ENCODE measurements around the gene ZNF324. TPM values are rescaled to one million over a fixed set of nuclear protein-coding genes. Genes with fewer than 3 reads are reported as not detected.

The ZNF324 gene
- total and polyA plus RNA-seq, 9 donors, result 3.9 to 20.2 (median 17.3) TPM

DNA sequence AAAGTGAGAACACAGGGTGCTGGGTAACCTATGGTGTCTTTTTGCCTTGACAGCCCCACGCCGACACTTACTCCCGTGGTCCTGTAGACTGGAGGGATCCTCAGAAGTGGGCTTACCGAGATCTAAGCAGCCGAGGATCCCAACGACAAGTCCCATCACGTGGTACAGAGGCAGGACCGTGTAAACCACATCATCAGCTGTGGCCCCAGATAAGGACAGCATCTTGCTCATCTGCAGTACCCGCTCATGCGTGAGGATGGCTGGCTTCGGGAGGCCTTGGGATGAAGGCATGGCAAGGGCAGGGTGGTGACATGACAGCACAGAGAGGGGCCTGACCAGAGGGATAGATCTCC, 42.8 kb downstream of the ZNF324 start:
- no peak overlapping the region for H3K27ac ChIP-seq
- H3K4me1 ChIP-seq (ENCODE audit: insufficient read depth), result peaks cover 3% of the 10 kb centered on the region
- DNase-seq, result no peak
- no peaks in the 10 kb centered on the region for H3K27me3 ChIP-seq
- TF ChIP-seq, protein P1, sequence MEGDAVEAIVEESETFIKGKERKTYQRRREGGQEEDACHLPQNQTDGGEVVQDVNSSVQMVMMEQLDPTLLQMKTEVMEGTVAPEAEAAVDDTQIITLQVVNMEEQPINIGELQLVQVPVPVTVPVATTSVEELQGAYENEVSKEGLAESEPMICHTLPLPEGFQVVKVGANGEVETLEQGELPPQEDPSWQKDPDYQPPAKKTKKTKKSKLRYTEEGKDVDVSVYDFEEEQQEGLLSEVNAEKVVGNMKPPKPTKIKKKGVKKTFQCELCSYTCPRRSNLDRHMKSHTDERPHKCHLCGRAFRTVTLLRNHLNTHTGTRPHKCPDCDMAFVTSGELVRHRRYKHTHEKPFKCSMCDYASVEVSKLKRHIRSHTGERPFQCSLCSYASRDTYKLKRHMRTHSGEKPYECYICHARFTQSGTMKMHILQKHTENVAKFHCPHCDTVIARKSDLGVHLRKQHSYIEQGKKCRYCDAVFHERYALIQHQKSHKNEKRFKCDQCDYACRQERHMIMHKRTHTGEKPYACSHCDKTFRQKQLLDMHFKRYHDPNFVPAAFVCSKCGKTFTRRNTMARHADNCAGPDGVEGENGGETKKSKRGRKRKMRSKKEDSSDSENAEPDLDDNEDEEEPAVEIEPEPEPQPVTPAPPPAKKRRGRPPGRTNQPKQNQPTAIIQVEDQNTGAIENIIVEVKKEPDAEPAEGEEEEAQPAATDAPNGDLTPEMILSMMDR (IDR thresholded peaks at IDR 0.05), result no peak
- TF ChIP-seq EP300 (IDR thresholded peaks at IDR 0.05) (no peak), POLR2A (IDR thresholded peaks at IDR 0.05) (no peak)
- no peaks in the 10 kb centered on the region for H3K9me3 ChIP-seq
- intact Hi-C loops (cut with DNase I), result no loop called here
- no peak overlapping the region for H3K4me3 ChIP-seq
- WGBS, 3 donors, result 83 to 89% (median 87%) methylated on average over 11 of the region's 11 CpGs
- no peaks in the 10 kb centered on the region for H3K36me3 ChIP-seq

DNA sequence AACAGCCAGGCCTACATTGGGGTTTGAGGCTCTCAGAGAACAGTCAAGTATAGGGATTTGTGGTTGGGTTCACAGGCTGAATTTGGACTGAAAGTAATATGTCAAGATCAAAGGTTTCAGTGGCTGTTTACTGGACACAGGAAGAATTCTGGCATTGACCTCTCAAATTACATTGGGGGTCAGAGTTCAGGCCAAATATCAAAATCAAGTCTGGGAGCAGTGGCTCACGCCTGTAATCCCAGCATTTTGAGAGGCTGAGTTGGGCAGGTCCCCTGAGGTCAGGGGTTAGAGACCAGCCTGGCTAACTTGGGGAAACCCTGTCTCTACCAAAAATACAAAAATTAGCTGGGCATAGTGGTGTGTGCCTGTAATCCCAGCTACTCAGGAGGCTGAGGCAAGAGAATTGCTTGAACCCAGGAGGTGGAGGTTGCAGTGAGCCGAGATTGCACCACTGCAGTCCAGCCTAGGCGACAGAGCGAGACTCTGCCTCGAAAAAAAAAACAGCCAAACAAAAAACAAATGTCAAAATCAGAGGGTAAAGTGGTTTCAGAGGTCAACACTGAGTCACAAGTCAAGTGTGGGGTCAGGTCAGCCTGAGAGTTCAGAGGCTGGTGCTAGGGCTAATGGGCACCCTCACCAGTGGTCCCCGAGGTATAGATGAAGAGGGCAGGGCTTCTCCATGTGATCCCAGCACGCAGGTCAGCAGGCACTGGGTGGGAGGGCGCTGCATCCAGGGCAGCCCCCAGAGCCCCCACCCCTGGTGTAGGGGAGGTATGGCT, 43.4 kb downstream of the ZNF324 start:
- DNase-seq, result no peak
- H3K27me3 ChIP-seq, result no peaks in the 10 kb centered on the region
- 76 to 82% (median 81%) methylated on average over 8 of the region's 8 CpGs for WGBS, 3 donors
- intact Hi-C loops (cut with DNase I), result no loop called here
- H3K27ac ChIP-seq, result no peak overlapping the region
- no peaks in the 10 kb centered on the region for H3K36me3 ChIP-seq
- no peak for TF ChIP-seq POLR2A (IDR thresholded peaks at IDR 0.05)
- TF ChIP-seq, protein P1 (IDR thresholded peaks at IDR 0.05), result no peak
- TF ChIP-seq EP300 (IDR thresholded peaks at IDR 0.05), result no peak
- H3K4me3 ChIP-seq, result no peak overlapping the region
- peaks cover 3% of the 10 kb centered on the region for H3K4me1 ChIP-seq (ENCODE audit: insufficient read depth)
- H3K9me3 ChIP-seq, result no peaks in the 10 kb centered on the region

DNA sequence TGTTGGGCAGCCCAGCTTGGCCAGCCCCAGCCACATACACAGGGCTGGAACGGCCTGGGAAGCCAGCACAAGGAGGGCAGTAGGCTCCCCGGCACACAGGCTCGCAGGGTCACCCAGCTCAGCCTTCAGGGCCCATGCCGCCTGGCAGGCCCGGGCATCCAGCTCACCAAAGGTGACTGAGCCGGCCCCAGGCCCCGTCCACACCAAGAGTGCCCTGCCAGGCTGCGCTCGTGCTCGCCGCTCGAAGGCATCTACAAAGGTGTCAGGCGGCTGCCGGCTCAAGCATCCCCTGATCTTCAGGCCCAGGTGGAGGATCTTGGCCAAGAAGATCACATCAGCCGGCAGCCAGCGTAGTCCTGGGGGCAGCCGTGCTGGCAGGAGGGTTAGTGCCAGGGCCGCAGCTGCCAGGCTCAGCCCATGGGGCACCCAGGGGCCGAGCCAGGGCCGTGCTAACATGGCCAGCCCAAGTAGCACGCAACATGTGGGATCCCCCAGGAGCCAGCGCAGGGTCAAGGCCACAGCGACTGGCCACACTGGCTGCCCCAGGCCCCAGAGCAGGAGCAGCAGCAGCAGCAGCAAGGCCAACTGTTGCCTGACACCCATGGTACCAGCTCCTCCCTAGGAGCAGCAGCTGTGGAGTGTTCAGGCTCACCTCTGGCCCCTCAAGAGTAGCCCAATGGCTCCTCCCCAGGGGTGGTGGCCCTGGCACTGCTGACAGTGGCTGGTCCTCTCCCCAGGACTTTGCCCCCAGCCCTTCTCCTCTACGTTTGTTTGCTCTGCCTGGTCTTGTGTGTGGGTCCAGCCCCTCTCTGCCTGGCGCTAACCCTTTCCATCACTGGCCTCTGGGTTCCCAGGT, 44.7 kb downstream of the ZNF324 start, which contains the start of gene SLC27A5:
SLC27A5 (minus strand) TSS at position 640 of the 856 bp plus-strand sequence; CDS start at position 603, 37 bp downstream.
- Histone ChIP-seq H3K4me3 (no peak within 1 kb of the TSS), H3K27ac (no peak within 1 kb of the TSS), H3K4me1 (ENCODE audit: insufficient read depth) (peaks cover 3% of the 10 kb centered on the region), H3K9me3 (no peaks in the 10 kb centered on the region), H3K36me3 (no peaks in the 10 kb centered on the region), H3K27me3 (no peaks in the 10 kb centered on the region)
- intact Hi-C loops (cut with DNase I), result no loop called here
- WGBS, 3 donors, result 72 to 77% (median 76%) methylated on average over 25 of the region's 25 CpGs
- TF ChIP-seq POLR2A (IDR thresholded peaks at IDR 0.05) (no peak), EP300 (IDR thresholded peaks at IDR 0.05) (no peak)
- TF ChIP-seq, protein P1 (IDR thresholded peaks at IDR 0.05), result no peak
- no peak for DNase-seq

DNA sequence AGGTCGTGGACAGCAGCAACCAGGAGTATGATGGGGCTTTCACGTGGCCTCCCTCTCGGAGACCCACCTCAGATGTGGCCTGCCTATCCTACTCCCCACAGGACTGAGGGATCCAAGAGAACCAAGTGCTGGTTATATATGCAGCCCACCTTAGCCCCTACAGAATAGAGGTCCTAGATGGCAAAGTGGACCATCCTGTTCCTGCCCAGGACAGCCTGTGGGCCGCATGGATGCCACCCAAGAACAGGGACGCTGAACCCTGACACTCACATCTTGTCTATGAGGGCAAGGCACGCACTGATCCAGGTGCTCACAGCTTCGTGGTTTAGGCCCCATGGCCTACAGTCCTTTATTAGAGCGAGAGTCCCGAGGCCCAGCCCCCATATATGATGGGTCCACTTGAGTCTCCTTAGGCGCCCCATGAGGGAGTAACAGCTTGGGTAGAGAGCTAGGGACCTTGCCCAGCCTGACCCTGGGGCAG, 46.4 kb downstream of the ZNF324 start:
- intact Hi-C loops (cut with DNase I), result no loop called here
- no peaks in the 10 kb centered on the region for H3K9me3 ChIP-seq
- H3K27ac ChIP-seq, result peak overlapping the region in 1 of 2 donors; percentile 19
- TF ChIP-seq EP300 (IDR thresholded peaks at IDR 0.05) (no peak), POLR2A (IDR thresholded peaks at IDR 0.05) (no peak)
- TF ChIP-seq, protein P1 (IDR thresholded peaks at IDR 0.05), result no peak
- no peak for DNase-seq
- no peaks in the 10 kb centered on the region for H3K36me3 ChIP-seq
- no peaks in the 10 kb centered on the region for H3K27me3 ChIP-seq
- 69 to 82% (median 71%) methylated on average over 10 of the region's 10 CpGs for whole genome bisulfite sequencing, 3 donors
- no peak overlapping the region for H3K4me3 ChIP-seq
- H3K4me1 ChIP-seq (ENCODE audit: insufficient read depth), result peaks cover 6% of the 10 kb centered on the region
